HG02884 (cell line): ENCODE results near the gene MCCC2.
"Not testable (repeated sequence)": the region's sequence is repeated elsewhere in the genome, so short reads cannot be mapped to it uniquely, and the experiment has no call there.

Source experiments
- ATAC-seq: cut with Tn5 transposase; IDR thresholded peaks from one replicate; pipeline ENCODE4 v1.9.1; 2021; ENCODE audit warnings: mild to moderate bottlenecking, moderate library complexity; ENCODE audit not compliant: unreplicated experiment

MCCC2 gene

DNA sequence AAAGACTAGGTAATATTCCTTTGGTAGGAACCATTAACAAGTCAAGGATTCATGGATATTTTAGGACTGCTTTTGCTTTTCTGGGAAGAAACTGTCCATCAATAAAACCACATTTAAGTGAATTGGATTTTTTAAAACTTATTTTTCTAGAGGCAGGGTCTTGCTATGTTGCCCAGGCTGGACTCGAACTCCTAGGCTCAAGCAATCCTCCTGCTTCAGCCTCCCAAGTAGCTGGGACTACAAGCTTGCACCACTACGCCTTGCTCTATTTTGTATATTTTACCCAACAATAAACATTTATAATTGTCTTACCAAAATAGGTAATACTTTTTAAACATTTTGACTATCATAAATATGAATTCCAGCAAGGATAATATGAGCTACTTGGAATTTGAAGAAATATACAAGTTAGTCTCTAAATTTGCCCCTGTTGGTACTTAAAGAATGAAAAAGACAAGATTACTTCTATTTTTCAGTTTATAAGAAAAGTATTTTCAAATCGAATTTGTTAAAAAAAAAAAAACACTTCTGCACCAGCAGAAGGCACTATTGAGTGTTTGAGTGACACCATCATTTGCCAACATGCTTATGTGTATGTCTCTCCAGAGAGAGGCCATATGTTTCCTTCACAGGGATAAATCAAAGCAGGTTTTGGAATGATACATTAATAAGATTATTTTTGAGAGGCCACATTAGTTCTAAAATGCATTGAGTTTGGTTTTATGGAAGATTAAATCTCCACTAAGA is 71.9 kb downstream of the MCCC2 start:
- ATAC-seq = no peak

DNA sequence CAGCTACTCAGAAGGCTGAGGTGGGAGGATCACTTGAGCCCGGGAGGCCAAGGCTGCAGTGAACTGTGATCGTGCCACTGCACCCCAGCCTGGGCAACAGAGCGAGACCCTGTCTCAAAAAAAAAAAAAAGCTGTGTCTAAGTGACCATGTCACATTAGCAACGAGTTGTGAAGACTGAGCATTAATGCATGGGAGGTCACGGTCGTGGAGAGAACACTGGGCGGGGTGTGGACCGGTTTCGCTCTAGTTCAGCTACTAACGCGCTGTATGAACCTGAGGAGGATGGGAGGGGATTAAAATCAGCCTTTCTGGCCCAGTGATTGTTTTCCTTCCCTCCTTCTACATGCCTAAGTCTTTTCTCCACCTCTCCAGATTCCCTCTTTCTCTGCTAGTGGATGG is 75.2 kb downstream of the MCCC2 start:
- no peak for ATAC-seq

DNA sequence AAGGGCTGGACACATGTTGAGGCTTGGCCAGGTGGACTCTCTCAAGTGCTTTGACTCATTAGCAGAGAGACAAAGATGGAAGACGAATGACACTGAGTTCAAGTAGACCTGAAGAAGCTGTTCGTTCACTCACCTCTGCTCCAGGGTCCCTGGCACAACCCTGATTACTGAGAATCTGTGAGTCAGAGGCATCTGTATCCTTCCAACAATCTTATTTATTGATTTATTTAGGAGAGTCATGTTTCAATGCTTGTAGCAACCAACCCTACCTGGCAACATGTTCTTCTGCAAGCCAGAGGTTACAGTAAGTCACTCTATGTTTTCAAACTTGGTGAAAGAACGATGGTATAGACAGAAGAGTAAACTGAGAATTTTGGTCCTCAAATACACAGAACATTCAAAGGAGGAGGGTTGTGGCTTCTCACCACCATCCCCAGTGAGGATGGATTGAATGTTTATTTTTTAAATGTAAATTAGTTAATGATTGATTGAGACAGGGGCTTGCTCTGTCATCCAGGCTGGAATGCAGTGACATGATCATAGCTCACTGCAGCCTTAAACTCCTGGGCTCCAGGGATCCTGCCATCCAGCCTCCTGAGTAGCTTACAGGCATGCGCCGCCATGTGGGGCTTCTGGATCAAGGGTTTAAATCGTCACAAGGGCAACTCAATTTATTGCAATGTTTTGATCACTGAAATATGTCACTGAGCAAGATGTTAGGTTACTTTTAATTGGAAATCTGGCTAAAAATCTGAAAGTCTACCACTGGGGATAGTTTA is 76.2 kb downstream of the MCCC2 start:
- ATAC-seq = no peak

DNA sequence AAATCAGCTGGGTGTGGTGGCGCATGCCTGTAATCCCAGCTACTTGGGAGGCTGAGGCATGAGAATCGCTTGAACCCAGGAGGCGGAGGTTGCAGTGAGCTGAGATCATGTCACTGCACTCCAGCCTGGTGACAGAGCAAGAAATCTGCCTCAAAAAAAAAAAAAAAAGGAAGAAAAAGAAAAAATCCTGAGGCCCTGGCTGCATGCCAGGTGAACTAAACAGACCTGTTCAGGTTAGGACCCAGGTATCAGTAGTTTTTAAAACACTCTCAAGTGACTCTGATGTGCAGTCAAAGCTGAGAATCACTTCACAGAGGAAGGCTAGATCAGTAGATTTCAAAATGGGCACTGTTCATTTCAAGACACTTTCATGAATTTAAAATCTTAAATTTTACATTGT is 77.5 kb downstream of the MCCC2 start:
- ATAC-seq = not testable (repeated sequence)

DNA sequence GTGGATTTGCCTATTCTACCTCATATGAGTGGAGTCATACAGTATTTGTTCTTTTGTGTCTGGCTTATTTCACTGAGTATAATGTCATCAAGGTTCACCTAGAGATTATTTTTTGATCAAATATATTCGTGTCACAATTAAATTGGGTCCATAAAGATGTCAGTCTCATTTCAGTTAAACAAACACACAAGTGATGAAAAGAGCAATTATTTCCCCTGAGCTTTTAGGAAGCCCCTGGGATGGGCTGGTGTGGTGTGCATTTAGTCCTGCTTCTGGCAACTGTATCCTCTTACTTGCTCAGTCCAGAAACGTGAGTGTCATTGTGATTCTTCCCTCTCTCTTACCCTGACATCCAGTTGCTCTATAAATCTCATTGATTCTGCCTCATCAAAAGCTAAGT is 79.2 kb downstream of the MCCC2 start:
- ATAC-seq = no peak

- no peak for ATAC-seq
Observed at GRCh38 chr5:71677977-71678376, 90.8 kb downstream of the MCCC2 start.

DNA sequence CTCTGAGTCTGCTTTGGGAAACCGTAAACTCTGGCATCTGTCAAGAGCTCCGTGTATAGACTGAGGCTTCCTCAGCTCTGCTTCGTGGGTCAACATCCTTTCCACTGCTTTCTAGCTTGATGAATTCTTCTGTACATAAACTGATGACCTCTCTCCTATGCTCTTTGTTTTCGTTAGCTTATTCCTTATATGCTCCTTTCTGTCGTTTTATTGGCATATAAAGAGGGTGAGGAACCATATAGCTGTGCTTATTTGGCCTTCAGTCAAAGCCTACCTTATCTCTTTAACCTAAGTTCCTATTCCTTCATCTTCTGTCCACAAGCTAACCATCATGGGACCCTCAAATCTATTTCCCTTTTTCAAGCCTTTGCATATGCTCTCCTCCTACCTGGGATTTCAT is 92.6 kb downstream of the MCCC2 start:
- ATAC-seq = no peak

- ATAC-seq = no peak
Observed at GRCh38 chr5:71680510-71680909, 93.4 kb downstream of the MCCC2 start.

DNA sequence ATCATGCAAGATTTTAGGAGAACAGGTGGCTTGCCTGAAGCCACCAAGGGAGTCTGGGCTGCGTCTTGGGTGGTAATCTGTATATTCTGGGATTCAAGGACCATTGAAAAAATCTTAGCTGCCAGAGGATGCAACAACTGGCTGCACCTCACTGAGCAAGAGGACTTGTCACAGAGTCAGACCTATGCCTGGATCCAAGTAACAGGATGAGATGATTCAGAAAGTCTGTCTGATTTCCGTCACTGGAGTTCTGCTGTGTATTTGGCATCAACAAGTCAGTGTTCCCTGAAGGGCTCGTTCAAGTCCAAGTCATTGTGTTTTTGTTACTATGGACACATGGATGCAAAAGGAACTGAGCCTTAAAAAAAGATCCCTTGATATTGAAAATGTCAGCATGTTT is 94.2 kb downstream of the MCCC2 start:
- ATAC-seq = no peak

- ATAC-seq = no peak
Observed at GRCh38 chr5:71684309-71684708, 97.2 kb downstream of the MCCC2 start.

DNA sequence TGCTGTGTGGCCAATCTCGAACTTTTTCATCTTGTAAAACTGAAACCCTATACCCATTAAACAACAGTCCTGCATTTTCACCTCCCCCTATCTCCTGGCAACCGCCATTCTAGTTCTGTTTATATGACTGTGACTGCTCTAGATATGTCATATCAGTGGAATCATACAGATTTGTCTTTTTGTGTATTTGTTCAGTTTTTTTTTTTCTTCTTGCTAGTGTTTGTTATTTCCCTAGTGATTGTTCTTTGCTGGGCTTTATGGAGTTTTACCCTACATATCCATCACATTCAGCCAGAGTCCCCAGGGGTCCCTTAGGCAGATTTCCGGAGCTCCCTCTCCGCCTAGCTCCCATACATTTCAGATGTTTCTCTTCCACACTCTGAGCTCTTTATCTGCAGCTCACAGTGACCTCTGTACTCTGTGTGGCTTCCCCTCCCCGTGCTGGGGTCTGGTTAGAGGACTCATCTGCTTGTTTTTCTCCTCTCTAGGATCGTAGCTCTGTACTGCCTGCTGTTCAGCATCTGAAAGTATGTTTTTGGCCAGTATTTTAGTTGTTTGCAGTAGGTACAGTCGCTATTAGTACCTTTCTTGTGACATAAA is 106.8 kb downstream of the MCCC2 start:
- no peak for ATAC-seq

DNA sequence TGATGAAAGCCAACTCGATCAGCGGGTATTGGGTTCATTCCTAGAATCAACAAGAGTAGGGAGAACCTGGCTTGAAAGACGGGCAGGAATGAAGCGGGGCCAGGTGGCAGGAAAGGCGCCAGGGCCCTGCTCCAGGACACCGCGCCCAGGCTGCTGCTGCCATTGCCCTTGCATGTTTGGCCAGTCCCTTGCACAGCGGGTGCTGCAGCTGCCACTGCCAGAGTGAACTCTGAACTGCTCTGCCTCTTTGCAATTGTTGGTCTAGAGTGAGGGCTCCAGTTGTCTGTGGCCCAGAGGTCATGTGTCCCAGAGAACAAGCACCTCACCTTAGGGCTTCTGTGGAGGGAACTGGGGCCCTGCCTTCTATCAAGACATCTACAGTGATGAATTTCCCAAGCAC is 107.9 kb downstream of the MCCC2 start:
- ATAC-seq = no peak

- no peak for ATAC-seq
Observed at GRCh38 chr5:71695595-71695994, 108.5 kb downstream of the MCCC2 start.

DNA sequence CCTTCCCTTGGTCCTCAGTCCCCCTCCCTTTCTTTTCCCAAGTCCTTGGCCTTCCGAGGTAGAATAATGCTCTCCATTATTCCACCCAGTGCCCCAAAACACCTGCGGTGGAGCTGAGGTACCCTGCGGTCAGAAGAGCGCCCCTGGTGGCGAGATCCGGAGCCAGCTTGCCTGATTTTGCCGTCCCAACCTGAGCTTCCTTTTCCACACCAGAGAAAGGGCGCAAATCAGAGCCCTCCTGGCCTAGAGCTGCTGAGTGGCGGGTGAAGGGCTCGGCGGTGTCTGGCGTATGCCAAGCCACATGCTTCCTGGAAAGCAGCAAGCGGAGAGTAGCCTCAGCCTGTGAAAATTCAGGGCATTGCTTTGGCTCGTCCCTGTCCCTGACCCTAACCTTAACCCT is 110.8 kb downstream of the MCCC2 start:
- ATAC-seq = no peak

- no peak for ATAC-seq
Observed at GRCh38 chr5:71699233-71699632, 112.1 kb downstream of the MCCC2 start.

DNA sequence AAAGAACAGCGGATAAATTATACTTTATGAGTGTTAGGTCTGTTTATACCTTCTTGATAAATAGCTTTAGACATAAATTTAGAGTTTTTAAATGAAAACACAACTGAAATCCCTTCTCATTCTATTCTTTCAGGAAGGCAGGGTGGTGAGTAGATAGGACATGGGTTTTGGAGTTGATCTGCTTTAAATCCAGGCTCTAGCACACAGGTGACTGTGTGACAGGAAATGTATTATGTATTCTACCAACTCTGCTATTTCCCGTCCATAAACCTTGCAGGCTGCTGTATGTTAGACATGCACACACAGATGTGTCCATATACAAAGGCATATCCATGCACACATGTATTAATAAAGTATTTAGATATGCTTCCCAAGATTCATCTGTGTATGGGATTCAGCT is 112.6 kb downstream of the MCCC2 start:
- no peak for ATAC-seq

DNA sequence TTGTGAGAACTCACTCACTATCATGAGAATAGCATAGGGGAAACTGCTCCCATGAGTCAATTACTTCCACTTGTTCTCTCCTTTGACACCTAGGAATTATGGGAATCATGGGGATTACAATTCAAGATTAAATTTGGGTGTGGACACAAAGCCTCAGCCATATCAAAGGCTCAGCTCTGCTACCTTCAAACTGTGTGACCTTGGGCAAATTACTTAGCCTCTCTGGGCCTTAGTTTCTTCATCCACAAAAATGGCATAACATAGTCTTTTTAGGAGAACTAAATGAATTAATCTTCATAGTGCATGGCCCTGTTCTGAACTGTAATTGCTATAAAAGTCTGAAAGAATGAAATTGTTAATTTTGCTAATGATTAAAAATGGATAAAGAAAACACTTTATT is 113.7 kb downstream of the MCCC2 start:
- ATAC-seq = no peak

- no peak for ATAC-seq
Observed at GRCh38 chr5:71701407-71701806, 114.3 kb downstream of the MCCC2 start.

- no peak for ATAC-seq
Observed at GRCh38 chr5:71703941-71704340, 116.8 kb downstream of the MCCC2 start.

DNA sequence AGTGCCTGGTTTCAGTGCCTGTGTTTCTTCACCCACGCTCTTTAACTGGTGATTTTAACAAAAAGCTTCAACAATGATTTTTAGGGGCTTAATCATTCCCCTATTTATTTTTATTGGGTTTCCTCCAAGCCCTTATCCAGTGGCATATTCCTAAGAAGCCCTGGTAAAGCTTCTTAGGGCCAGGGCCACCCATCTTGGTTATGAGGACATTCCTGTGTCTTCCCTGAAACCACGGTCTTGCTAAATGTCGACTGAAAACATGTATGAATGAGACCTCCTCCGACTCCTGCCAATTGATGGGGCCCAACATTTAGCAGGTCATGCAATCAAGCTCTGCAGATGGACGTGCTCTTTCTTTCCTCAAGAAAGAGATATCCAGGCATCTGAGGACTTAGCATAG is 118.3 kb downstream of the MCCC2 start:
- ATAC-seq = no peak

GRCh38 chr5:71706906-71707305 is 119.8 kb downstream of the MCCC2 start:
- no peak for ATAC-seq
